Spleen (tissue), 11 donors: ENCODE results near the gene KCNQ4. TPM values are rescaled to one million over a fixed set of nuclear protein-coding genes. Genes with fewer than 3 reads are reported as not detected.

Experiments used
- DNase-seq: peaks from one replicate; pipeline ENCODE4 v3.0.0-alpha.2; 2020
- H3K27ac ChIP-seq, 8 donors: fragments of 200-600 bp; sonication (generic) in 7 of 8; 1 replicate in 4 of 8; 2 replicates in 4 of 8; pipeline versions ENCODE4 v1.5.0 to v1.8.0; 2016 to 2021; ENCODE audit warnings: inconsistent platforms in 4 of 8, mild to moderate bottlenecking in 4 of 8, moderate library complexity in 1 of 8
- H3K27me3 ChIP-seq, 7 donors: fragments of 200-600 bp; sonication (generic) in 6 of 7; replicated peaks in 1 of 7; 1 replicate in 4 of 7; 2 replicates in 3 of 7; pipeline versions ENCODE4 v1.5.0 to v1.8.0; 2016 to 2021; ENCODE audit warnings: inconsistent platforms in 3 of 7, mild to moderate bottlenecking in 1 of 7
- H3K36me3 ChIP-seq, 6 donors: fragments of 200-600 bp; sonication (generic) in 5 of 6; 1 replicate in 4 of 6; 2 replicates in 2 of 6; pipeline versions ENCODE4 v1.5.0 to v1.8.0; 2016 to 2021; ENCODE audit warnings: inconsistent platforms in 2 of 6
- H3K4me1 ChIP-seq, 6 donors: fragments of 200-600 bp; sonication (generic) in 5 of 6; 1 replicate in 3 of 6; 2 replicates in 3 of 6; pipeline versions ENCODE4 v1.5.0 to v1.8.0; 2016 to 2021; ENCODE audit warnings: inconsistent platforms in 3 of 6
- H3K4me3 ChIP-seq, 8 donors: fragments of 200-600 bp; sonication (generic) in 7 of 8; 1 replicate in 4 of 8; 2 replicates in 4 of 8; pipeline versions ENCODE4 v1.5.0 to v1.8.0; 2016 to 2021; ENCODE audit warnings: inconsistent platforms in 4 of 8, mild to moderate bottlenecking in 4 of 8, moderate library complexity in 2 of 8
- H3K9me3 ChIP-seq, 8 donors: fragments of 200-600 bp; sonication (generic) in 7 of 8; 1 replicate in 4 of 8; 2 replicates in 4 of 8; pipeline versions ENCODE4 v1.5.0 to v1.8.0; 2016 to 2021; ENCODE audit warnings: inconsistent platforms in 4 of 8
- POLR2A ChIP-seq, 3 donors: fragments of 450-650 bp; IDR thresholded peaks; one replicate each; pipeline ENCODE4 v1.5.1; 2017; ENCODE audit warnings: antibody characterized with exemption in 3 of 3, mild to moderate bottlenecking in 1 of 3
- POLR2AphosphoS5 ChIP-seq, 3 donors: sonication (generic); formaldehyde crosslinking; IDR thresholded peaks; one replicate each; pipeline ENCODE4 v1.5.1; 2017; ENCODE audit warnings: antibody characterized with exemption in 3 of 3
- WGBS, 5 donors: extraction: QIAGEN DNeasy Blood & Tissue Kit in 3 of 5; methylation state at CpG; one replicate each; pipeline versions ENCODE4 v1.1.5 to v1.1.7; 2013 to 2018; 5-methylcytosine and 5-hydroxymethylcytosine counted together
- intact Hi-C: fragments of 100-400 bp; cut with DNase I; formaldehyde crosslinking; loops from one replicate; pipeline ENCODE4 v1.15.0; 2023; ENCODE audit warnings: low total_unique reads
- polyA plus RNA-seq, 3 donors: library from polyadenylated mRNA; stranded (reverse); fragments of 200-250 nt; gene quantifications; one replicate each; pipeline ENCODE4 v1.2.1, GENCODE V29; 2013
- total RNA-seq, 7 donors: library from RNA; depleted of rRNA in 3 of 7; stranded (reverse); fragments of >200 nt in 3 of 7; fragmentation: NEBNext Ultra II Directional in 4 of 7; extraction: Animal tissue kit (Norgen Biotek cat#: 25700) in 4 of 7; gene quantifications; one replicate each; pipeline versions ENCODE4 v1.1.0 to v1.2.1, GENCODE V29; 2016 to 2021
- TF ChIP-seq, protein P1 (sequence below), 11 experiments: fragments of 200-600 bp in 7 of 11; fragments of 450-650 bp in 4 of 11; sonication (generic) in 4 of 11; IDR thresholded peaks in 8 of 11; conservative IDR thresholded peaks in 3 of 11; 1 replicate in 7 of 11; 2 replicates in 4 of 11; pipeline versions ENCODE4 v1.4.0 to v1.8.0; 2016 to 2021; ENCODE audit warnings: antibody characterized with exemption in 11 of 11, inconsistent platforms in 4 of 11, mild to moderate bottlenecking in 1 of 11
- donor health status: healthy with polysubstance abuse.
- donor health status: DM: no; HTN: no; CAD: no; lungs with moderate emphysema.
- donor health status: DM: no; HTN: no; CAD: no.
- donor health status: Bipolar disorder and iron deficiency.
- donor health status: healthy.
- donor health status: DM: no; HTN: no; CAD: no.
- donor health status: DM: yes; HTN: yes; CAD: no.

Gene KCNQ4
- total and polyA plus RNA-seq, 10 donors = 0.09 to 0.54 (median 0.25) TPM

GRCh38 chr1:40855513-40855912 lies 71.9 kb downstream of the KCNQ4 start:
- Histone ChIP-seq H3K9me3 (no peaks in the 10 kb centered on the region), H3K4me3 (no peak overlapping the region), H3K4me1 (peaks cover 0 to 17% (median 2%) of the 10 kb centered on the region in 6 donors), H3K27ac (no peak overlapping the region), H3K36me3 (no peaks in the 10 kb centered on the region), H3K27me3 (peaks cover 0 to 3% (median 0%) of the 10 kb centered on the region in 7 donors)
- 76 to 88% (median 80%) methylated on average over 6 of the region's 6 CpGs for WGBS, 5 donors
- no peak for TF ChIP-seq POLR2A (IDR thresholded peaks at IDR 0.05)
- no peak for TF ChIP-seq POLR2AphosphoS5 (IDR thresholded peaks at IDR 0.05)
- TF ChIP-seq, protein P1, sequence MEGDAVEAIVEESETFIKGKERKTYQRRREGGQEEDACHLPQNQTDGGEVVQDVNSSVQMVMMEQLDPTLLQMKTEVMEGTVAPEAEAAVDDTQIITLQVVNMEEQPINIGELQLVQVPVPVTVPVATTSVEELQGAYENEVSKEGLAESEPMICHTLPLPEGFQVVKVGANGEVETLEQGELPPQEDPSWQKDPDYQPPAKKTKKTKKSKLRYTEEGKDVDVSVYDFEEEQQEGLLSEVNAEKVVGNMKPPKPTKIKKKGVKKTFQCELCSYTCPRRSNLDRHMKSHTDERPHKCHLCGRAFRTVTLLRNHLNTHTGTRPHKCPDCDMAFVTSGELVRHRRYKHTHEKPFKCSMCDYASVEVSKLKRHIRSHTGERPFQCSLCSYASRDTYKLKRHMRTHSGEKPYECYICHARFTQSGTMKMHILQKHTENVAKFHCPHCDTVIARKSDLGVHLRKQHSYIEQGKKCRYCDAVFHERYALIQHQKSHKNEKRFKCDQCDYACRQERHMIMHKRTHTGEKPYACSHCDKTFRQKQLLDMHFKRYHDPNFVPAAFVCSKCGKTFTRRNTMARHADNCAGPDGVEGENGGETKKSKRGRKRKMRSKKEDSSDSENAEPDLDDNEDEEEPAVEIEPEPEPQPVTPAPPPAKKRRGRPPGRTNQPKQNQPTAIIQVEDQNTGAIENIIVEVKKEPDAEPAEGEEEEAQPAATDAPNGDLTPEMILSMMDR (IDR thresholded peaks at IDR 0.05 in 8 of 11, conservative IDR thresholded peaks at IDR 0.05 in 3 of 11) = peak in 5 of 11 experiments; percentile 14 to 25 (median 23)
- DNase-seq = no peak
- intact Hi-C loops = no loop called here

DNA sequence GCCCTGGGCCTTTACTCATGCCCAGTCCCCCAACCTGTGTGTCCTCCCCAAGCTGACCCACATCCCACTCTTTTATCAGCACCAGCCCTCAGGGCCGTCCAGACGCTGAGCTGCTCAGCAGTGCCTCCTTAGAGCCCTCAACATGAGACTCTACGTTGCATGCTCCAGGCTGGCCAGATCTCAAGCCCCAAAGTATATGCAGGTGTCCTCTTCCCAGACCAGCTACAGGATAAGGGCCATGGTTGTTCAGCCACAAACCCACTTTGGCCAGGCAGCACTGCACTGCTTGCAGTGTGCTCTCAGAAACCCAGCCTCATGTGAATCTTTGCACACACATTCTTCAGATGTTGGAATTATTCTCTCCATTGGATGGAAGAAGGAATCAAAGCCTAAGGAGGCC lies 72.5 kb downstream of the KCNQ4 start:
- WGBS, 5 donors = 75 to 100% (median 79%) methylated on average over 3 of the region's 3 CpGs
- H3K36me3 ChIP-seq = no peaks in the 10 kb centered on the region
- H3K27me3 ChIP-seq = peaks cover 0 to 9% (median 0%) of the 10 kb centered on the region in 7 donors
- intact Hi-C loops = no loop called here
- H3K4me3 ChIP-seq = no peak overlapping the region
- H3K9me3 ChIP-seq = no peaks in the 10 kb centered on the region
- peaks cover 0 to 21% (median 8%) of the 10 kb centered on the region in 6 donors for H3K4me1 ChIP-seq
- no peak for DNase-seq
- H3K27ac ChIP-seq = no peak overlapping the region
- TF ChIP-seq POLR2AphosphoS5 (IDR thresholded peaks at IDR 0.05) (no peak), POLR2A (IDR thresholded peaks at IDR 0.05) (no peak)
- TF ChIP-seq, protein P1 (IDR thresholded peaks at IDR 0.05 in 8 of 11, conservative IDR thresholded peaks at IDR 0.05 in 3 of 11) = no peak

- intact Hi-C loops = no loop called here
- TF ChIP-seq POLR2A (IDR thresholded peaks at IDR 0.05) = no peak
- TF ChIP-seq, protein P1 (IDR thresholded peaks at IDR 0.05 in 8 of 11, conservative IDR thresholded peaks at IDR 0.05 in 3 of 11) = no peak
- no peak for TF ChIP-seq POLR2AphosphoS5 (IDR thresholded peaks at IDR 0.05)
- WGBS, 5 donors = 89 to 96% (median 93%) methylated on average over 9 of the region's 9 CpGs
- H3K36me3 ChIP-seq = no peaks in the 10 kb centered on the region
- H3K27me3 ChIP-seq = peaks cover 0 to 16% (median 0%) of the 10 kb centered on the region in 7 donors
- H3K4me1 ChIP-seq = peaks cover 0 to 25% (median 11%) of the 10 kb centered on the region in 6 donors
- no peak overlapping the region for H3K27ac ChIP-seq
- no peak for DNase-seq
- H3K9me3 ChIP-seq = no peaks in the 10 kb centered on the region
- H3K4me3 ChIP-seq = no peak overlapping the region
Measured at GRCh38 chr1:40856656-40857302, 73.2 kb downstream of the KCNQ4 start.

DNA sequence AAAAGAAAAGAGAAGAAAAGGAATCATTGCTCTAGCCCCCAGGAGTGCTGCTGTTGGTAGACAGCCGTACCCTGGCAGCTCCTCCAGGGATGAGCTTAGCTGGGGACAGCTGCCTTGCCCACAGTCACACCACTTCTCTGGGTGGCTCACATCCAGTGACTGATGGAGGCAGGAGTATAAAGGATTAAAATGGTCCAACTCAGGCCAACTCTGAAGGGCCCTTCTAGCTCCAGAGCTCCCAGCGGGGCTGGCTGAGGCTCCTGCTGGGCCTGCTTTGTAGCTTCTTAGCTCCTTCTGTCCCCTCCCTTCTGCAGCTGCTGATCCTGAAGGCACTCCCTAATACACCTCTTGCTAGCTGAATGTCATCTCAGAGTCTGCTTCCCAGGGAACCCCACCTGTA lies 74.2 kb downstream of the KCNQ4 start:
- H3K9me3 ChIP-seq = no peaks in the 10 kb centered on the region
- intact Hi-C loops = no loop called here
- no peak for TF ChIP-seq POLR2A (IDR thresholded peaks at IDR 0.05)
- TF ChIP-seq, protein P1 (IDR thresholded peaks at IDR 0.05 in 8 of 11, conservative IDR thresholded peaks at IDR 0.05 in 3 of 11) = no peak
- no peak for TF ChIP-seq POLR2AphosphoS5 (IDR thresholded peaks at IDR 0.05)
- DNase-seq = no peak
- no peak overlapping the region for H3K27ac ChIP-seq
- 94 to 100% (median 100%) methylated on average over 2 of the region's 2 CpGs for WGBS, 5 donors
- H3K36me3 ChIP-seq = no peaks in the 10 kb centered on the region
- H3K4me1 ChIP-seq = peaks cover 0 to 29% (median 17%) of the 10 kb centered on the region in 6 donors
- H3K27me3 ChIP-seq = peaks cover 0 to 18% (median 0%) of the 10 kb centered on the region in 7 donors
- no peak overlapping the region for H3K4me3 ChIP-seq
